Liver (tissue), 9 donors: Measurements from ENCODE around the gene PRPF40B. TPM values are rescaled to one million over a fixed set of nuclear protein-coding genes. Genes with fewer than 3 reads are reported as not detected.

ENCODE experiments used
- DNase-seq: peaks from one replicate; pipeline ENCODE4 v3.0.0-alpha.2; 2017; ENCODE audit warnings: low spot score
- H3K27ac ChIP-seq, 2 donors: one replicate each; pipeline ENCODE4 v1.7.0; 2013; ENCODE audit warnings: inconsistent platforms in 2 of 2, low read length in 2 of 2, control low read depth in 1 of 2, low read depth in 1 of 2, mild to moderate bottlenecking in 1 of 2
- H3K27me3 ChIP-seq, 4 donors: one replicate each; pipeline versions ENCODE4 v1.6.1 to v1.7.0; 2013; ENCODE audit warnings: low read length in 3 of 4, inconsistent platforms in 1 of 4, mild to moderate bottlenecking in 1 of 4, moderate library complexity in 1 of 4; ENCODE audit not compliant: control insufficient read depth in 4 of 4, insufficient read depth in 4 of 4
- H3K36me3 ChIP-seq, 4 donors: one replicate each; pipeline versions ENCODE4 v1.6.1 to v1.7.0; 2013; ENCODE audit warnings: low read length in 3 of 4, mild to moderate bottlenecking in 3 of 4, low read depth in 1 of 4, moderate library complexity in 1 of 4; ENCODE audit not compliant: control insufficient read depth in 4 of 4, insufficient read depth in 3 of 4
- H3K4me1 ChIP-seq, 4 donors: one replicate each; pipeline versions ENCODE4 v1.6.1 to v1.7.0; 2013; ENCODE audit warnings: low read length in 3 of 4, mild to moderate bottlenecking in 3 of 4, moderate library complexity in 1 of 4; ENCODE audit not compliant: control insufficient read depth in 4 of 4, insufficient read depth in 4 of 4
- H3K4me3 ChIP-seq, 3 donors: one replicate each; pipeline versions ENCODE4 v1.6.1 to v1.7.0; 2013; ENCODE audit warnings: low read length in 3 of 3, control low read depth in 1 of 3, low read depth in 1 of 3, mild to moderate bottlenecking in 1 of 3
- H3K9ac ChIP-seq, 2 donors: one replicate each; pipeline ENCODE4 v1.7.0; 2013; ENCODE audit warnings: low read length in 2 of 2, mild to moderate bottlenecking in 2 of 2, moderate library complexity in 2 of 2, control low read depth in 1 of 2, low read depth in 1 of 2
- H3K9me3 ChIP-seq, 4 donors: one replicate each; pipeline versions ENCODE4 v1.6.1 to v1.7.0; 2013; ENCODE audit warnings: low read length in 3 of 4; ENCODE audit not compliant: control insufficient read depth in 4 of 4
- ATF3 ChIP-seq: IDR thresholded peaks from 2 replicates; pipeline ENCODE4 v1.6.1; 2016; ENCODE audit warnings: antibody characterized with exemption
- FOXA1 ChIP-seq: IDR thresholded peaks from 2 replicates; pipeline ENCODE4 v1.6.1; 2016; ENCODE audit warnings: antibody characterized with exemption
- FOXA2 ChIP-seq: IDR thresholded peaks from 2 replicates; pipeline ENCODE4 v1.6.1; 2016; ENCODE audit warnings: antibody characterized with exemption
- GABPA ChIP-seq, 2 donors: IDR thresholded peaks in 1 of 2; conservative IDR thresholded peaks in 1 of 2; 2 replicates each; pipeline ENCODE4 v1.6.1; 2016; ENCODE audit warnings: antibody characterized with exemption in 2 of 2, mild to moderate bottlenecking in 1 of 2, moderate library complexity in 1 of 2
- HNF4A ChIP-seq, 2 donors: conservative IDR thresholded peaks; 2 replicates each; pipeline ENCODE4 v1.6.1; 2016; ENCODE audit warnings: antibody characterized with exemption in 2 of 2, mild to moderate bottlenecking in 2 of 2
- HNF4G ChIP-seq: IDR thresholded peaks from 2 replicates; pipeline ENCODE4 v1.6.1; 2016; ENCODE audit warnings: antibody characterized with exemption
- JUND ChIP-seq, 2 donors: IDR thresholded peaks; 2 replicates each; pipeline ENCODE4 v1.6.1; 2016; ENCODE audit warnings: antibody characterized with exemption in 2 of 2
- MAX ChIP-seq: IDR thresholded peaks from 2 replicates; pipeline ENCODE4 v1.6.1; 2016; ENCODE audit warnings: antibody characterized with exemption
- NR2F2 ChIP-seq: IDR thresholded peaks from 2 replicates; pipeline ENCODE4 v1.6.1; 2016; ENCODE audit warnings: antibody characterized with exemption
- RAD21 ChIP-seq, 2 donors: IDR thresholded peaks; 2 replicates each; pipeline ENCODE4 v1.6.1; 2016; ENCODE audit warnings: antibody characterized with exemption in 2 of 2, mild to moderate bottlenecking in 2 of 2
- REST ChIP-seq: IDR thresholded peaks from 2 replicates; pipeline ENCODE4 v1.6.1; 2016; ENCODE audit warnings: antibody characterized with exemption, mild to moderate bottlenecking
- RXRA ChIP-seq, 2 donors: IDR thresholded peaks; 2 replicates each; pipeline ENCODE4 v1.6.1; 2017 to 2018; ENCODE audit warnings: antibody characterized with exemption in 2 of 2, mild to moderate bottlenecking in 1 of 2
- SP1 ChIP-seq: IDR thresholded peaks from 2 replicates; pipeline ENCODE4 v1.6.1; 2018; ENCODE audit warnings: antibody characterized with exemption, mild to moderate bottlenecking
- TAF1 ChIP-seq: conservative IDR thresholded peaks from 2 replicates; pipeline ENCODE4 v1.6.1; 2016; ENCODE audit warnings: antibody characterized with exemption, mild to moderate bottlenecking
- YY1 ChIP-seq: IDR thresholded peaks from 2 replicates; pipeline ENCODE4 v1.6.1; 2016; ENCODE audit warnings: antibody characterized with exemption, mild to moderate bottlenecking
- WGBS: extraction: QIAGEN DNeasy Blood & Tissue Kit; methylation state at CpG from one replicate; pipeline ENCODE4 v1.1.7; 2013; 5-methylcytosine and 5-hydroxymethylcytosine counted together
- polyA plus RNA-seq, 2 donors: library from polyadenylated mRNA; stranded (reverse) in 1 of 2; unstranded in 1 of 2; fragments of 200-250 nt in 1 of 2; fragments of >200 nt in 1 of 2; fragmentation: Nextera tagmentation in 1 of 2; extraction: Ambion mirVana in 1 of 2; gene quantifications; one replicate each; pipeline versions ENCODE4 v1.2.1 to v1.2.3, GENCODE V29; 2013 to 2015
- total RNA-seq, 2 donors: library from RNA; depleted of rRNA; stranded (reverse); fragments of >200 nt; gene quantifications; one replicate each; pipeline ENCODE4 v1.2.3, GENCODE V29; 2014
- donor health status: healthy.
- donor health status: healthy.
- donor health status: healthy.
- donor health status: healthy.
- donor health status: healthy.

PRPF40B gene
- total and polyA plus RNA-seq, 4 donors = 2.4 to 4.8 (median 3.9) TPM

GRCh38 chr12:49598527-49598926 lies 24.8 kb upstream of the PRPF40B start:
- Histone ChIP-seq H3K27ac (no peak overlapping the region), H3K27me3 (no peaks in the 10 kb centered on the region), H3K4me3 (no peak overlapping the region), H3K9ac (no peak overlapping the region), H3K4me1 (no peaks in the 10 kb centered on the region), H3K9me3 (no peaks in the 10 kb centered on the region), H3K36me3 (peaks cover 0 to 5% (median under 1%) of the 10 kb centered on the region in 4 donors)
- 89% methylated on average over 10 of the region's 10 CpGs for WGBS
- DNase-seq = no peak
- TF ChIP-seq SP1 = no peak

- no peaks in the 10 kb centered on the region for H3K9me3 ChIP-seq
- H3K27me3 ChIP-seq = no peaks in the 10 kb centered on the region
- WGBS = 96% methylated on average over 8 of the region's 8 CpGs
- H3K27ac ChIP-seq = no peak overlapping the region
- H3K4me1 ChIP-seq = no peaks in the 10 kb centered on the region
- no peak for DNase-seq
- H3K9ac ChIP-seq = no peak overlapping the region
- TF ChIP-seq HNF4G (no peak), GABPA (IDR thresholded peaks at IDR 0.05 in 1 of 2, conservative IDR thresholded peaks at IDR 0.05 in 1 of 2) (no peak), NR2F2 (no peak), TAF1 (no peak), JUND (IDR thresholded peaks at IDR 0.05) (no peak), ATF3 (no peak), FOXA2 (no peak), SP1 (no peak), RXRA (IDR thresholded peaks at IDR 0.05) (no peak)
- H3K4me3 ChIP-seq = no peak overlapping the region
- H3K36me3 ChIP-seq = peaks cover 0 to 5% (median under 1%) of the 10 kb centered on the region in 4 donors
Measured at GRCh38 chr12:49599961-49600360, 23.4 kb upstream of the PRPF40B start.

- DNase-seq = no peak
- no peak overlapping the region for H3K9ac ChIP-seq
- H3K27ac ChIP-seq = no peak overlapping the region
- peaks cover 0 to 5% (median 0%) of the 10 kb centered on the region in 4 donors for H3K36me3 ChIP-seq
- 97% methylated on average over 1 of the region's 1 CpG for WGBS
- H3K27me3 ChIP-seq = no peaks in the 10 kb centered on the region
- no peak overlapping the region for H3K4me3 ChIP-seq
- TF ChIP-seq RAD21 (IDR thresholded peaks at IDR 0.05) = no peak
- no peak for TF ChIP-seq FOXA2
- TF ChIP-seq YY1 = no peak
- no peak for TF ChIP-seq TAF1
- TF ChIP-seq HNF4A (conservative IDR thresholded peaks at IDR 0.05) = no peak
- no peak for TF ChIP-seq SP1
- TF ChIP-seq GABPA (IDR thresholded peaks at IDR 0.05 in 1 of 2, conservative IDR thresholded peaks at IDR 0.05 in 1 of 2) = no peak
- TF ChIP-seq ATF3 = no peak
- no peak for TF ChIP-seq NR2F2
- no peak for TF ChIP-seq REST
- TF ChIP-seq FOXA1 = no peak
- no peak for TF ChIP-seq MAX
- H3K9me3 ChIP-seq = no peaks in the 10 kb centered on the region
- no peaks in the 10 kb centered on the region for H3K4me1 ChIP-seq
Measured at GRCh38 chr12:49603721-49604120, 19.6 kb upstream of the PRPF40B start.
